Pancreas (tissue), 10 donors: Measurements from ENCODE around the gene ARGLU1. TPM values are rescaled to one million over a fixed set of nuclear protein-coding genes. Genes with fewer than 3 reads are reported as not detected.

Experiments
- ATAC-seq, 4 donors: fragments of 200-7000 bp; cut with Tn5 transposase; one replicate each; pipeline versions ENCODE4 v1.8.0 to v1.9.1; 2020; ENCODE audit warnings: mild to moderate bottlenecking in 4 of 4, moderate library complexity in 4 of 4
- DNase-seq, 6 donors: peaks; one replicate each; pipeline ENCODE4 v3.0.0-alpha.2; 2020
- FAIRE-seq: peaks from 2 replicates; lab custom pipeline; 2012; peaks lifted over from hg19 to GRCh38; lab: Jason Lieb, UNC
- H3K27ac ChIP-seq, 4 donors: fragments of 200-600 bp; sonication (generic); 1 replicate in 3 of 4; 2 replicates in 1 of 4; pipeline versions ENCODE4 v1.5.0 to v1.8.0; 2020
- H3K27me3 ChIP-seq, 4 donors: fragments of 200-600 bp; one replicate each; pipeline ENCODE4 v1.8.0; 2021
- H3K36me3 ChIP-seq, 3 donors: fragments of 200-600 bp; sonication (generic) in 1 of 3; one replicate each; pipeline versions ENCODE4 v1.5.0 to v1.8.0; 2020 to 2021
- H3K4me1 ChIP-seq, 3 donors: fragments of 200-600 bp; one replicate each; pipeline ENCODE4 v1.8.0; 2021
- H3K4me3 ChIP-seq, 4 donors: fragments of 200-600 bp; sonication (generic) in 2 of 4; one replicate each; pipeline versions ENCODE4 v1.5.0 to v1.8.0; 2020 to 2021
- H3K9me3 ChIP-seq, 4 donors: fragments of 200-600 bp; one replicate each; pipeline ENCODE4 v1.8.0; 2021
- CTCF ChIP-seq, 4 donors: fragments of 200-600 bp; sonication (generic) in 3 of 4; IDR thresholded peaks; one replicate each; pipeline versions ENCODE4 v1.5.0 to v1.8.0; 2021; ENCODE audit warnings: antibody characterized with exemption in 4 of 4
- WGBS, 2 donors: extraction: QIAGEN DNeasy Blood & Tissue Kit; methylation state at CpG; one replicate each; pipeline ENCODE4 v1.1.7; 2013; 5-methylcytosine and 5-hydroxymethylcytosine counted together
- intact Hi-C, 3 donors: fragments of 100-400 bp; cut with DNase I; formaldehyde crosslinking; loops; one replicate each; pipeline versions ENCODE4 v1.11.1 to v1.14.2; 2022
- polyA plus RNA-seq, 2 donors: library from polyadenylated mRNA; stranded (reverse); fragments of 200-250 nt; gene quantifications; one replicate each; pipeline ENCODE4 v1.2.3, GENCODE V29; 2013
- total RNA-seq, 6 donors: library from RNA; stranded (reverse); fragmentation: NEBNext Ultra II Directional in 4 of 6; extraction: Animal tissue kit (Norgen Biotek cat#: 25700) in 4 of 6; gene quantifications; one replicate each; pipeline versions ENCODE4 v1.2.1 to v1.2.4, GENCODE V29; 2021 to 2023
- donor health status: healthy with polysubstance abuse.
- donor health status: DM: no; HTN: no; CAD: no; lungs with moderate emphysema.
- donor health status: DM: no; HTN: no; CAD: no.
- donor health status: control.
- donor health status: control.
- donor health status: Bipolar disorder and iron deficiency.
- donor health status: DM: yes; HTN: yes; CAD: no.
- donor health status: DM: no; HTN: no; CAD: no.
- donor health status: DM: no; HTN: no; CAD: no.
- donor health status: DM: yes; HTN: yes; CAD: no.

The ARGLU1 gene
- total and polyA plus RNA-seq, 8 donors: 15.9 to 96.1 (median 27.7) TPM

- FAIRE-seq: no peak
- no peak for DNase-seq
- Histone ChIP-seq H3K9me3 (no peaks in the 10 kb centered on the region), H3K36me3 (no peaks in the 10 kb centered on the region), H3K27me3 (no peaks in the 10 kb centered on the region), H3K27ac (no peak overlapping the region), H3K4me3 (no peak overlapping the region), H3K4me1 (no peaks in the 10 kb centered on the region)
- no peak for TF ChIP-seq CTCF (IDR thresholded peaks at IDR 0.05)
- no peak for ATAC-seq
- intact Hi-C loops: loop anchor here in 1 of 3 donors (10.0 kb wide), 1 partner anchor 1113 kb away; no protein-coding TSS in a partner anchor
- WGBS, 2 donors: 12 to 17% methylated on average over 2 of the region's 2 CpGs
These were observed 40.1 kb downstream of the ARGLU1 start for GRCh38 chr13:106527826-106528225.

GRCh38 chr13:106527445-106527801 is 40.5 kb downstream of the ARGLU1 start:
- H3K27ac ChIP-seq: no peak overlapping the region
- no peaks in the 10 kb centered on the region for H3K27me3 ChIP-seq
- no peaks in the 10 kb centered on the region for H3K4me1 ChIP-seq
- no peak for ATAC-seq
- DNase-seq: no peak
- no peak for TF ChIP-seq CTCF (IDR thresholded peaks at IDR 0.05)
- no peak overlapping the region for H3K4me3 ChIP-seq
- H3K36me3 ChIP-seq: no peaks in the 10 kb centered on the region
- FAIRE-seq: no peak
- 69 to 84% methylated on average over 1 of the region's 1 CpG for WGBS, 2 donors
- no peaks in the 10 kb centered on the region for H3K9me3 ChIP-seq
- intact Hi-C loops: loop anchor here in 1 of 3 donors (10.0 kb wide), 1 partner anchor 1113 kb away; no protein-coding TSS in a partner anchor

GRCh38 chr13:106526738-106527444 is 41.0 kb downstream of the ARGLU1 start:
- intact Hi-C loops: loop anchor here in 1 of 3 donors (10.0 kb wide), 1 partner anchor 1112 kb away; no protein-coding TSS in a partner anchor
- Histone ChIP-seq H3K4me1 (no peaks in the 10 kb centered on the region), H3K9me3 (no peaks in the 10 kb centered on the region), H3K27ac (no peak overlapping the region), H3K36me3 (no peaks in the 10 kb centered on the region), H3K4me3 (no peak overlapping the region), H3K27me3 (no peaks in the 10 kb centered on the region)
- FAIRE-seq: no peak
- no peak for TF ChIP-seq CTCF (IDR thresholded peaks at IDR 0.05)
- 85 to 92% methylated on average over 8 of the region's 8 CpGs for WGBS, 2 donors
- DNase-seq: no peak
- ATAC-seq: no peak

GRCh38 chr13:106525865-106526264 is 42.1 kb downstream of the ARGLU1 start:
- FAIRE-seq (no peak), ATAC-seq (no peak), DNase-seq (no peak)
- H3K4me3 ChIP-seq: no peak overlapping the region
- no peaks in the 10 kb centered on the region for H3K27me3 ChIP-seq
- no peak for TF ChIP-seq CTCF (IDR thresholded peaks at IDR 0.05)
- no peaks in the 10 kb centered on the region for H3K4me1 ChIP-seq
- intact Hi-C loops: loop anchor here in 1 of 3 donors (10.0 kb wide), 1 partner anchor 1111 kb away; no protein-coding TSS in a partner anchor
- H3K36me3 ChIP-seq: no peaks in the 10 kb centered on the region
- H3K27ac ChIP-seq: no peak overlapping the region
- 81 to 92% methylated on average over 3 of the region's 3 CpGs for whole genome bisulfite sequencing, 2 donors
- H3K9me3 ChIP-seq: no peaks in the 10 kb centered on the region

GRCh38 chr13:106524108-106524507 is 43.8 kb downstream of the ARGLU1 start:
- TF ChIP-seq CTCF (IDR thresholded peaks at IDR 0.05): no peak
- Histone ChIP-seq H3K27ac (no peak overlapping the region), H3K4me3 (no peak overlapping the region), H3K9me3 (no peaks in the 10 kb centered on the region), H3K4me1 (no peaks in the 10 kb centered on the region), H3K36me3 (no peaks in the 10 kb centered on the region), H3K27me3 (no peaks in the 10 kb centered on the region)
- WGBS, 2 donors: 52 to 66% methylated on average over 2 of the region's 2 CpGs
- ATAC-seq: no peak
- no peak for FAIRE-seq
- intact Hi-C loops: loop anchor here in 1 of 3 donors (10.0 kb wide), 1 partner anchor 1109 kb away; no protein-coding TSS in a partner anchor
- DNase-seq: no peak
